Lower leg skin (tissue), 3 donors: ENCODE measurements around the gene ZNF385B.

Experiments used
- CTCF ChIP-seq, 3 donors: fragments of 450-650 bp; IDR thresholded peaks; one replicate each; pipeline ENCODE4 v1.5.1; 2016; ENCODE audit warnings: antibody characterized with exemption in 3 of 3, mild to moderate bottlenecking in 3 of 3, moderate library complexity in 2 of 3
- POLR2A ChIP-seq, 2 donors: fragments of 450-650 bp; IDR thresholded peaks; one replicate each; pipeline ENCODE4 v1.6.1; 2016 to 2017; ENCODE audit warnings: antibody characterized with exemption in 2 of 2, mild to moderate bottlenecking in 1 of 2, moderate library complexity in 1 of 2

GRCh38 chr2:179842498-179843153 is 18.8 kb downstream of the ZNF385B start:
- TF ChIP-seq CTCF (IDR thresholded peaks at IDR 0.05) = no peak
- TF ChIP-seq POLR2A (IDR thresholded peaks at IDR 0.05) = no peak
